Measurements from ENCODE around the gene TMEM86B. TPM values are rescaled to one million over a fixed set of nuclear protein-coding genes. Genes with fewer than 3 reads are reported as not detected.

Gene TMEM86B
- total and polyA plus RNA-seq, 2 experiments from 2014 or later, result 0.46 to 2.4 TPM

- no peak for DNase-seq
- Histone ChIP-seq H3K4me3 (no peak overlapping the region), H4K20me1 (ENCODE audit: insufficient read depth) (no peaks in the 10 kb centered on the region), H3K27me3 (replicated peaks; ENCODE audit: insufficient read depth) (no peaks in the 10 kb centered on the region), H3K36me3 (ENCODE audit: low read depth) (peaks cover 28% of the 10 kb centered on the region), H3K27ac (no peak overlapping the region), H3K4me2 (ENCODE audit: unreplicated experiment) (no peak overlapping the region), H3K9me2 (ENCODE audit: insufficient read depth) (no peaks in the 10 kb centered on the region), H2AFZ (no peak overlapping the region), H3K79me2 (ENCODE audit: insufficient read depth) (peaks cover 5% of the 10 kb centered on the region; the same call in 1 of the 2 replicates), H3F3A (ENCODE audit: insufficient read depth) (no peaks in the 10 kb centered on the region), H3K4me1 (ENCODE audit: insufficient read depth) (no peaks in the 10 kb centered on the region), H3K9ac (no peak overlapping the region), H3K9me3 (ENCODE audit: low read depth) (no peaks in the 10 kb centered on the region)
- TF ChIP-seq EZH2phosphoT487 (IDR thresholded peaks at IDR 0.05; ENCODE audit: insufficient read depth, low read depth), result no peak
- TF ChIP-seq EZH2 (IDR thresholded peaks at IDR 0.05; ENCODE audit: insufficient read depth, poor library complexity, severe bottlenecking), result no peak
- WGBS, 2 experiments (ENCODE audit: low coverage in 1 of 2, low lambda C conversion rate in 2 of 2, missing lambda C conversion rate in 2 of 2), result 85 to 91% methylated on average over 5 of the region's 5 CpGs
- in situ Hi-C loops (cut with MboI), result no loop called here
Measured at GRCh38 chr19:55232986-55233385, 4.4 kb upstream of the TMEM86B start.

- no peak overlapping the region for H2AFZ ChIP-seq
- no peak for DNase-seq
- no peaks in the 10 kb centered on the region for H3K4me1 ChIP-seq (ENCODE audit: insufficient read depth)
- H3K4me2 ChIP-seq (ENCODE audit: unreplicated experiment), result no peak overlapping the region
- whole genome bisulfite sequencing, 2 experiments (ENCODE audit: low coverage in 1 of 2, low lambda C conversion rate in 2 of 2, missing lambda C conversion rate in 2 of 2), result 88 to 90% methylated on average over 12 of the region's 12 CpGs
- no peak overlapping the region for H3K4me3 ChIP-seq
- H3K27ac ChIP-seq, result no peak overlapping the region
- H3K9ac ChIP-seq, result no peak overlapping the region
- H3K9me3 ChIP-seq (ENCODE audit: low read depth), result no peaks in the 10 kb centered on the region
- peaks cover 20% of the 10 kb centered on the region; the same call in 1 of the 2 replicates for H3K36me3 ChIP-seq (ENCODE audit: low read depth)
- H3F3A ChIP-seq (ENCODE audit: insufficient read depth), result no peaks in the 10 kb centered on the region
- no peaks in the 10 kb centered on the region for H3K9me2 ChIP-seq (ENCODE audit: insufficient read depth)
- no peaks in the 10 kb centered on the region for H3K27me3 ChIP-seq (replicated peaks; ENCODE audit: insufficient read depth)
- peaks cover 1% of the 10 kb centered on the region; the same call in 1 of the 2 replicates for H3K79me2 ChIP-seq (ENCODE audit: insufficient read depth)
- no peaks in the 10 kb centered on the region for H4K20me1 ChIP-seq (ENCODE audit: insufficient read depth)
- TF ChIP-seq EZH2 (IDR thresholded peaks at IDR 0.05; ENCODE audit: insufficient read depth, poor library complexity, severe bottlenecking), result no peak
- TF ChIP-seq EZH2phosphoT487 (IDR thresholded peaks at IDR 0.05; ENCODE audit: insufficient read depth, low read depth), result no peak
- in situ Hi-C loops (cut with MboI), result no loop called here
Measured at GRCh38 chr19:55232286-55232602, 3.7 kb upstream of the TMEM86B start.

GRCh38 chr19:55231391-55232285 is 3.1 kb upstream of the TMEM86B start:
- H3K36me3 ChIP-seq (ENCODE audit: low read depth), result peaks cover 14% of the 10 kb centered on the region; the same call in 1 of the 2 replicates
- in situ Hi-C loops (cut with MboI), result no loop called here
- no peaks in the 10 kb centered on the region for H3K4me1 ChIP-seq (ENCODE audit: insufficient read depth)
- H3K9ac ChIP-seq, result no peak overlapping the region
- no peak overlapping the region for H3K27ac ChIP-seq
- H3K9me2 ChIP-seq (ENCODE audit: insufficient read depth), result no peaks in the 10 kb centered on the region
- H3F3A ChIP-seq (ENCODE audit: insufficient read depth), result no peaks in the 10 kb centered on the region
- no peak overlapping the region for H3K4me2 ChIP-seq (ENCODE audit: unreplicated experiment)
- no peaks in the 10 kb centered on the region; the same call in 1 of the 2 replicates for H3K79me2 ChIP-seq (ENCODE audit: insufficient read depth)
- H4K20me1 ChIP-seq (ENCODE audit: insufficient read depth), result no peaks in the 10 kb centered on the region
- H3K9me3 ChIP-seq (ENCODE audit: low read depth), result no peaks in the 10 kb centered on the region
- 92 to 94% methylated on average over 29 to 30 of the region's 30 CpGs for WGBS, 2 experiments (ENCODE audit: low coverage in 1 of 2, low lambda C conversion rate in 2 of 2, missing lambda C conversion rate in 2 of 2)
- no peaks in the 10 kb centered on the region for H3K27me3 ChIP-seq (replicated peaks; ENCODE audit: insufficient read depth)
- H3K4me3 ChIP-seq, result no peak overlapping the region
- DNase-seq, result no peak
- no peak overlapping the region for H2AFZ ChIP-seq
- no peak for TF ChIP-seq EZH2phosphoT487 (IDR thresholded peaks at IDR 0.05; ENCODE audit: insufficient read depth, low read depth)

- Histone ChIP-seq H3F3A (ENCODE audit: insufficient read depth) (no peaks in the 10 kb centered on the region), H3K9me3 (ENCODE audit: low read depth) (no peaks in the 10 kb centered on the region), H3K9me2 (ENCODE audit: insufficient read depth) (no peaks in the 10 kb centered on the region), H3K79me2 (ENCODE audit: insufficient read depth) (no peaks in the 10 kb centered on the region; the same call in 1 of the 2 replicates), H4K20me1 (ENCODE audit: insufficient read depth) (no peaks in the 10 kb centered on the region), H3K27ac (no peak overlapping the region), H3K4me1 (ENCODE audit: insufficient read depth) (no peaks in the 10 kb centered on the region), H2AFZ (no peak overlapping the region), H3K27me3 (replicated peaks; ENCODE audit: insufficient read depth) (no peaks in the 10 kb centered on the region), H3K36me3 (ENCODE audit: low read depth) (peaks cover 10% of the 10 kb centered on the region; the same call in 1 of the 2 replicates), H3K9ac (no peak overlapping the region), H3K4me3 (no peak overlapping the region), H3K4me2 (ENCODE audit: unreplicated experiment) (no peak overlapping the region)
- in situ Hi-C loops (cut with MboI), result no loop called here
- DNase-seq, result no peak
- TF ChIP-seq EZH2 (IDR thresholded peaks at IDR 0.05; ENCODE audit: insufficient read depth, poor library complexity, severe bottlenecking) (no peak), EZH2phosphoT487 (IDR thresholded peaks at IDR 0.05; ENCODE audit: insufficient read depth, low read depth) (no peak)
- 86 to 92% methylated on average over 10 to 11 of the region's 13 CpGs for WGBS, 2 experiments (ENCODE audit: low coverage in 1 of 2, low lambda C conversion rate in 2 of 2, missing lambda C conversion rate in 2 of 2)
Measured at GRCh38 chr19:55230780-55231179, 2.2 kb upstream of the TMEM86B start.
